Measurements from ENCODE around the gene DICER1.

Gene DICER1

GRCh38 chr14:95130549-95130948 is 26.8 kb downstream of the DICER1 start:
- no peak for DNase-seq (ENCODE audit: low read depth in 1 of 2, low spot score in 1 of 2)
- TF ChIP-seq REST (IDR thresholded peaks at IDR 0.05; ENCODE audit: insufficient replicate concordance, low read depth): no peak
- TF ChIP-seq SPI1 (IDR thresholded peaks at IDR 0.05; ENCODE audit: borderline replicate concordance, low read depth): no peak
- no peak for TF ChIP-seq GABPA (IDR thresholded peaks at IDR 0.05; ENCODE audit: low read depth)
- TF ChIP-seq POLR2AphosphoS5 (IDR thresholded peaks at IDR 0.05; ENCODE audit: low read depth): no peak
- TF ChIP-seq CTCF (IDR thresholded peaks at IDR 0.05; ENCODE audit: insufficient read depth, low read length): no peak
- no peaks in the 10 kb centered on the region for H3K27me3 ChIP-seq (ENCODE audit: insufficient read depth, poor library complexity, severe bottlenecking)
- H3K4me3 ChIP-seq (replicated peaks; ENCODE audit: insufficient read depth, low read length): no peak overlapping the region
- no peak overlapping the region for H3K27ac ChIP-seq (replicated peaks)

- TF ChIP-seq SPI1 (IDR thresholded peaks at IDR 0.05; ENCODE audit: borderline replicate concordance, low read depth): no peak
- TF ChIP-seq CTCF (IDR thresholded peaks at IDR 0.05; ENCODE audit: insufficient read depth, low read length): no peak
- TF ChIP-seq POLR2AphosphoS5 (IDR thresholded peaks at IDR 0.05; ENCODE audit: low read depth): no peak
- no peak for TF ChIP-seq REST (IDR thresholded peaks at IDR 0.05; ENCODE audit: insufficient replicate concordance, low read depth)
- TF ChIP-seq GABPA (IDR thresholded peaks at IDR 0.05; ENCODE audit: low read depth): no peak
- Histone ChIP-seq H3K4me3 (replicated peaks; ENCODE audit: insufficient read depth, low read length) (no peak overlapping the region), H3K27me3 (ENCODE audit: insufficient read depth, poor library complexity, severe bottlenecking) (no peaks in the 10 kb centered on the region), H3K27ac (replicated peaks) (no peak overlapping the region)
- DNase-seq (ENCODE audit: low read depth in 1 of 2, low spot score in 1 of 2): no peak
Observed at GRCh38 chr14:95128140-95128539, 29.2 kb downstream of the DICER1 start.

GRCh38 chr14:95127531-95127911 is 29.8 kb downstream of the DICER1 start:
- TF ChIP-seq GABPA (IDR thresholded peaks at IDR 0.05; ENCODE audit: low read depth): no peak
- no peak for TF ChIP-seq SPI1 (IDR thresholded peaks at IDR 0.05; ENCODE audit: borderline replicate concordance, low read depth)
- TF ChIP-seq CTCF (IDR thresholded peaks at IDR 0.05; ENCODE audit: insufficient read depth, low read length): no peak
- no peak for TF ChIP-seq POLR2AphosphoS5 (IDR thresholded peaks at IDR 0.05; ENCODE audit: low read depth)
- no peak for TF ChIP-seq REST (IDR thresholded peaks at IDR 0.05; ENCODE audit: insufficient replicate concordance, low read depth)
- no peak overlapping the region for H3K4me3 ChIP-seq (replicated peaks; ENCODE audit: insufficient read depth, low read length)
- H3K27ac ChIP-seq (replicated peaks): no peak overlapping the region
- H3K27me3 ChIP-seq (ENCODE audit: insufficient read depth, poor library complexity, severe bottlenecking): no peaks in the 10 kb centered on the region
- no peak for DNase-seq (ENCODE audit: low read depth in 1 of 2, low spot score in 1 of 2)
